GM06990 (cell line): ENCODE results near the gene B3GAT1.

Source experiments
- DNase-seq: peaks from one replicate; pipeline ENCODE4 v3.0.0-alpha.2; 2011; ENCODE audit not compliant: insufficient read length; ENCODE audit errors: extremely low read depth
- H3K27me3 ChIP-seq: replicated peaks from 2 replicates; pipeline ENCODE4 v1.6.0; 2011; ENCODE audit warnings: low read length; ENCODE audit not compliant: control insufficient read depth, insufficient read depth
- H3K36me3 ChIP-seq: 2 replicates; pipeline ENCODE4 v1.5.1; 2011; ENCODE audit warnings: low read length; ENCODE audit not compliant: control insufficient read depth, insufficient read depth
- H3K4me3 ChIP-seq: replicated peaks from 2 replicates; pipeline ENCODE4 v1.5.1; 2011; ENCODE audit warnings: low read depth, mild to moderate bottlenecking, control low read depth, low read length
- CTCF ChIP-seq: IDR thresholded peaks from 2 replicates; pipeline ENCODE4 v1.5.1; 2011; ENCODE audit warnings: low read length, control low read depth, mild to moderate bottlenecking, inconsistent platforms; ENCODE audit not compliant: insufficient read depth, poor library complexity, severe bottlenecking

The B3GAT1 gene

GRCh38 chr11:134409552-134410429, 2.3 kb downstream of the B3GAT1 start:
- DNase-seq, result no peak
- peaks cover 1% of the 10 kb centered on the region for H3K27me3 ChIP-seq
- H3K36me3 ChIP-seq, result no peaks in the 10 kb centered on the region
- H3K4me3 ChIP-seq, result no peak overlapping the region
- TF ChIP-seq CTCF, result no peak

GRCh38 chr11:134407923-134408322, 4.1 kb downstream of the B3GAT1 start:
- TF ChIP-seq CTCF, result no peak
- no peak overlapping the region for H3K4me3 ChIP-seq
- no peaks in the 10 kb centered on the region for H3K36me3 ChIP-seq
- H3K27me3 ChIP-seq, result peaks cover 1% of the 10 kb centered on the region; the same call in 1 of the 2 replicates
- no peak for DNase-seq

DNA sequence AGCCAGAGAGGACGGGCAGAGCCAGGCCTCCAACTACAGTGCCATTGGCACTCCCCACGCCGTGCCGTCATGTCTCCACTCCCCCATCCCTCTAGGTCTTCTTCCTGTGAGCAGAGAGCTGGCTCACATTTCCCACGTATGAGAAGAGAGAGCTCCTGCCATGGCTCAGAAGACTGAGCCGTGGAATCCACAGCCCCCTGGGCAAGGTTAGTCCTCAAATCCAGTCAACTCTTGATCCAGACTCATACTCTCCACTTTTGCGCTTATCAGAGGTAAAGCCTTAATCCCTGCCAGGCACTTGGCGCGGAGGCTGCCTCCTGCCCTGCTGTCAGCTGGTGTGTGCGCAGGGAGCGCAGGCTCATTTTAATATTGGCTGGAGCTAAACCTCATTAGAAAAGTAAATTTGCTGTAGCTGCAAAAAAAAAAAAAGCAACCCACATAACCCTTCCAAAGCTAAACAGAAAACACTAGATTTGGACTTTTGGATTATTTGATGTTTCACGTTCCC, 4.7 kb downstream of the B3GAT1 start:
- TF ChIP-seq CTCF, result no peak
- Histone ChIP-seq H3K27me3 (peaks cover 1% of the 10 kb centered on the region; the same call in 1 of the 2 replicates), H3K36me3 (no peaks in the 10 kb centered on the region), H3K4me3 (no peak overlapping the region)
- DNase-seq, result no peak

- Histone ChIP-seq H3K4me3 (no peak overlapping the region), H3K36me3 (no peaks in the 10 kb centered on the region)
- TF ChIP-seq CTCF, result no peak
These were observed 5.5 kb downstream of the B3GAT1 start for GRCh38 chr11:134406264-134407185.

DNA sequence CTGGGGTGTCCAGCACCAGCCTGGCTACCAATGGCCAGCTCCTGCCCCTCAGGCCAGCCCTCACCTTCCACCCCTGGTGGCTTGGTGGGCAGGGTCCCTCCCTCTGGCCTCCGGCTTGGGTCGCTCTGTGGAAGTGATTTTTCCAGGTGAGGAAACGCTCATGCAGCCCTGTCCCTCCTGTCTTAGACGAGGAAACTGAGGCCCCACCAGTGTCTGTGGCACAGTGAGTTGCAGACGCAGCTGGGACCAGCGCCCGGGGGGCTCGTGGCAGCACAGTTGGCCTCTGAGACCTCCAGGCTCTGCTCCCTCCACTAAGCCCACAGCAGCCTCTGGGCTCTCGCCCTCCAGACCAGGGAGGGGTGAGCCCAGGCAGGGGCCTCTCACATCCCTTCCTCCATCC, 6.2 kb downstream of the B3GAT1 start:
- Histone ChIP-seq H3K27me3 (peaks cover under 1% of the 10 kb centered on the region; the same call in 1 of the 2 replicates), H3K36me3 (no peaks in the 10 kb centered on the region), H3K4me3 (no peak overlapping the region)
- no peak for TF ChIP-seq CTCF
- no peak for DNase-seq

More at GRCh38 chr11:134406264-134407185, 5.5 kb downstream of the B3GAT1 start:
- DNase-seq, result no peak
- peaks cover 1% of the 10 kb centered on the region; the same call in 1 of the 2 replicates for H3K27me3 ChIP-seq
